Medulla oblongata (tissue), 1 donor: Measurements from ENCODE around the gene REXO4.
"Not testable (repeated sequence)": the region's sequence is repeated elsewhere in the genome, so short reads cannot be mapped to it uniquely, and the experiment has no call there.

Experiments used
- DNase-seq: peaks from one replicate; pipeline ENCODE4 v3.0.0-alpha.2; 2015; ENCODE audit errors: extremely low spot score

Gene REXO4

DNA sequence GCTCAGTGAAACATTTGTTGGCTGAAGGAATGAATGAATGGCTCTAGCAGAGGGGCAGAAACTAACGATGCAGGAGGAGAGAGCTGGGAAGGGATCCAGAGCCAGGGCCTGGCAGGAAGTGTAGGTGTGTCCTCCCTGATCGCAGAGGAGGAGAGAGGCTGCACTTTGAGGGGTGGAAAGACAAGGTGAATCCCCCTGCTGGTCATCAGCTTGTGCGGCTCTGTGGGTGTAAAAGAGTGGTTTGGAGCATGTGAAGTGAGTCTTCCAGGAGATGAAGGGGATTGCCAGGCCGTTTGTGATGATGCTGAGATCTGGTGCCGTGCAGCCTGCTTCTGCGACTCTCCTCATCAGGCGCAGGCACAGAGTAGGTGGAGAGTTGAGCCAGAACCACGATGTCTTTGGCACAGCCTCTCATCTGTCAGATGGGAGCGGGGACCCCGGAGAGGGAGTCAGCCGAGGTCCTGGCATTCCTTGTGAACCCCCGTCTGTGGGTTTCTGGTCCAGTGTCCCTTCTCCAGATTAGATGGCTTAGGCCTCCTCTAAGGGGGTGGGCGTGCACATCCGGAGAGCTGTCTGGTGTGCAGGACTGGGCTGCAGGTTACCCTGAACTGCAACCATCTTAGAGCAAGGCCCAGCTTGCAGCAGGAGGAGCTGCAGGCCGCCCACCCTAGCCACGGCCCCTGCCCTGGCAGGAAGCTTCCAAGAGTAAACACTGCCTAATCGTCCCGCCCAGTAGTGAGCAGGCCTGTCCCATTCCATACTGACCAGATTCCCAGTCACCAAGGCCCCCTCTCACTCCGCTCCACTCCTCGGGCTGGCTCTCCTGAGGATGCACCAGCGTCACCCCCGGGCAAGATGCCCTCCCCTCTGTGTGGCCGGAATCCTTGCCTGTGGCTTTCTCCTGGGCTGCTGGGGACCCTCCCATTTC lies 4.1 kb upstream of the REXO4 start, which contains the start of gene ADAMTS13:
Gene ADAMTS13, plus strand, starts transcription at position 753 of the 928 bp plus-strand sequence. Its CDS starts 77 bp downstream, at position 830.
- no peak for DNase-seq

DNA sequence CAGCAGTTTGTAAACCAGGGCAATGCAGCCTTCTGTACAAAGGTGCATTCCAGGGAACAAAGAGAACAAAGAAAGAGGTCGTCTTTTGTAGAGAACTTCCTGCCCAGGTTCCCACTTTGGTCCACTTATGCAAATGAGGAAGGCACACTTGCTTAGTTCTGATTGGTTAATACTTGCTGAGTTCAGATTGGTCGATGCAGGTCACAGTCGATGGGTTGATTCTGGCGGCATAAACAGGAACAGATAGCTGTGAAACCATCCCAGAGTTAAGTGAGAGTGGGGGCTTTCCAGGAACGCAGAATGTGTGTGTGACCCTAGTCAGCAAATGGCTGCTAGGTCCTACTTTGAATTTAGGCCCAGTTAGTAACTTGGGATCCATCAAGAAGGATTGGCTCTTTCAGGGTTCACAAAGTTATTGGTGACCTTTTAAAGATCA lies 2.6 kb upstream of the REXO4 start:
- no peak for DNase-seq

DNA sequence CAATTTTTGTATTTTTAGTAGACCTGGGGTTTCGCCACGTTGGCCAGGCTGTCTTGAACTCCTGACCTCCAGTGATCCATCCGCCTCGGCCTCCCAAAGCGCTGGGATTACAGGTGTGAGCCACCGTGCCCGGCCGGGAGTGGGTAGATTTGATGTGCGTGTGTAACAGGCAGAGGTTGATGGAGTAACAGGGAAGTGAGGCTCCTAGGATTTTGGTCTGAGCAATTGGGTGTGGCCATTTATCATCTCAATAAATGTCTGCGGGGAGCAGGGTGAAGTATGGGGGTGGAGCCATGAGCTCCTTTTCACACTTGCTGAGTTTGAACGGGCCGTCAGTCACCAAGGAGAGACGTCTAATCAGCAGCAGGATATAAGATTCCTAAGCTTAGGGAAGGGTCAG lies 1.2 kb upstream of the REXO4 start:
- no peak for DNase-seq

DNA sequence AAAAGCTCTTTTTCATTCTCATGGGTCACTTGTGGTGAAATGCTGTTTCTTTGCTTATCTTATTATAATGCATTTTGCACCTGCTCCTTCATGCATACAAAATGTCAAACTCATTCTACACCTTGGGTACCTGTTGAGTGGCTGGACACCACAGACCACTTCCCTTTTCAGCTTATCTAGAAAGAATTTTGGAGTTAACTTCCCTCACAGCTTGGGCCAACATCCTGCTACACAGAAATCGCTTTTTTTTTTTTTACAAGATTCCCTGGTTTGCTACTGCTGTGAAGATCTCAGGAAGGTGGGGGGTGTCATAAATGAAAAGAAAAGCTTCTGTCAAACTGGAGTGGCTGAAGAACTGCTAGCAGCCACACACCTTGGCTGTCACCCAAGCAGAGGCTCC lies 2.6 kb downstream of the REXO4 start:
- DNase-seq, result no peak

DNA sequence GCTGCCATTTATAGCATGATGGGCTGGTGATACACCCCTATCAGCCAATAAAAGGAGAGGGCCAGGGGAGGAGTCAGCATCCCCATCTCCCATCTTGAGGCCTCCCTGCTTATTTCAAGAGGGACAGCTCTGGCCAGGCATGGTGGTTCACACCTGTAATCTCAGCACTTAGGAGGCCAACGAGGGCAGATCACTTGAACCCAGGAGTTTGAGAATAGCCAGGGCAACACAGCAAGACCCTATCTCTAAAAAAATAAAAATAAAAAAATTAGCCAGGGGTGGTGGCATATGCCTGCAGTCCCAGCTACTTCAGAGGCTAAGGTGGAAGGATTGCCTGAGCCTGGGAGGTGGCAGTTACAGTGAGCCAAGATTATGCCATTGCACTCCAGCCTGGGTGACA lies 9.8 kb downstream of the REXO4 start:
- DNase-seq, result no peak

DNA sequence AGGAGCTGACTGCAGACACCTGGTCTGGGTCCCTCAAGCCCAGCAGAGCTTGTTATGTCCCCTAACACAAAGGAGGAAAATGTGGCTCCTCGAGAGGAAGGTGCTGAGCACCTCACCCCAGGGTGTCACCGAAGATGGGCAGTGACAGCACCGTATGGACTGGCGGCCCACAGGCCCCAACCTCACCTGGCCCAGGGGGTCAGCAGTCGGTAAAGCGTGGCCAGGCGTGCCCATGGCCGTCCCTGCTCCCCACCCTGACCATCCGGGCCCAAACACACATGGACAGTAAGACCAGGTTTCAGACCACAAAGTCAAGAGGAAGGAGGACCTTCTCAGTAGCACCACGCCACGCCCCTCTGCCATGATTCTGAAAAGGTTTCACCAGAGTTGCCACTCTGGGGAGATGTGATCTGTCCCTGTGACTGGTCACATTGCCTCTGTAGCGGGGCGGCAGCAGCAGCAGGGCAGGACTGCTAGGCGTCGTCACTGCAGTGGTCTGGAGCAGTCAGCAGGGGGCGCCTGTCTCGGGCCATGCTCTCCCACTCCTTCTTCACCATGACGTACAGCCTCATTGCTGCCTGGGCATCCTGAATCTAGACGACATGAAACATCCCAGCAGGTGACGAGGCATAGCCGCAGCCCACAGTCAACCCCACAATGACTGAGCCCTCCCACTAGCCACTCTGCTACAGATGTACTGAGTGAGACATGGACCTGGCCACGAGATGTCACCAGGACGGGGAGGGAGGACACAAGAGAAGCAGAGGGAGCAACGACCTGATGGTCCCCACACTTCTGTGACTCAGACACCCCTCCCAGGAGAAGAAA lies 11.1 kb downstream of the REXO4 start:
- peak; percentile 65 for DNase-seq

DNA sequence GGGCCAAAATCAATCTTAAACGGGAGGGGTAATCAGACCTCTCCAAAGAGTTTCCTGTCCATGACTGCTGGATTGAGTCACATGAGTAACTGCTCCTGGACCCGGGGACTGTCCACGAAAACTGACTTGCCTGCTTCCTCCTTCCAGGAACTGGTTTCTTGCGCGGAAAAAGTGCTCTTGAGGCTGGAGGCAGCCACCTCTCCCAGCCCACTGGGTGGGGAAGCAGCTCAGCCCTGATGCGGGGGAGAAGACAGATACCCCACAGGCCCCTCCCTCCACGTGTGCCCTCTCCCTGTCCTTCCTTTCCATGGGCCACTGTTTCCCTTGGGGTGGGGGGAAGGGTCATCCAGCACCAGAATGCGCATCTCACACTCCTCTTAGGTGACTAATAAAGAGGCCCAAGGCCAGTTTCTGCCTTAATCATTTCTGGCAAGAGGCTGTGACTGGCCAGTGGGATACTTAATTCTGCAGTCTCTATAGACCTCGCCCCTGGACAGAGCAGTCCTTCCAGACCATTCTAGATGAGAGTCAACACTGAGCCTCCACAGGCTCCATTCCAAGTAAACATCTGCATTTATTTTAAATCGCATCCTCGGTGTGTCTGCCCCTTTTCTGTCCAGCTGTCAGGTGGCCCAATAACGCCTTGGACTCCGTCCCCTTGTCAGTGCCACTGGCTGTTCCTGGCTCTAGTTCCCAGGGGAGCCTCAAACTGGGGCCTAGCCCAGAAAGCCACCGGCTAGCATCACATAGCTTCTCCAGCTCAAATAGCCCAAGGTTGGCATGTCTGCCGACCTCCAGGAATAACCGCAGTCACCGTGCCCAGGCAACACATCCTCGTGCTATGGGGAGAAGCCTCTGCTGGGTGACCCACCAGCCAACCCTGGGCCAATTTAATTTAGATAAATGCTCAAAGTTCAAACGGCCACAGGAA lies 12.0 kb downstream of the REXO4 start:
- no peak for DNase-seq

DNA sequence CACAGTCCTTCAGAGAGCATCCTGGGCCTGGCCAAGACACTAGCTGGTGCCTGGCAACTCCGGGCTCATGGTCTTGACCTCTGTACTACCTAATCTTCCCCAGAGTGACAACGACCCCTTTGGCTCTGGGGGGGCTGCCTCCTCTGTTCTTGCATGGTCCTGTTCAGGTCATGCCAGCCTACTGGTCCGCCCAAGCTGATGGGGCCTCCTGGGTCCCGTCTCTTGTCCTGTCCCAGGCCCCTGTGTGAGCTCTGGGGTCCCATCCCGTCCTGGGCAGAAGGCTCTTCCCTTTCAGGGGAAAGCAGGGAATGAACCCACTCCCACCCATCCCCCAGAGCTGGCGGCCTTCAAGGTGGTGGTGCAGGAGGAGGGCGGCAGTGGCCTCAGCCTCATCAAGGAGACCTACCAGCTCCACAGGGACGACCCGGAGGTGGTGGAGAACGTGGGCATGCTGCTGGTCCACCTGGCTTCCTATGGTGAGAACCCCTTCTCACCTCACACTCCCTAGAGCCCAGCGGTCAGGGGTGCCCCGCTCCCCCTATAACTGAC lies 13.3 kb downstream of the REXO4 start:
- DNase-seq, result no peak

DNA sequence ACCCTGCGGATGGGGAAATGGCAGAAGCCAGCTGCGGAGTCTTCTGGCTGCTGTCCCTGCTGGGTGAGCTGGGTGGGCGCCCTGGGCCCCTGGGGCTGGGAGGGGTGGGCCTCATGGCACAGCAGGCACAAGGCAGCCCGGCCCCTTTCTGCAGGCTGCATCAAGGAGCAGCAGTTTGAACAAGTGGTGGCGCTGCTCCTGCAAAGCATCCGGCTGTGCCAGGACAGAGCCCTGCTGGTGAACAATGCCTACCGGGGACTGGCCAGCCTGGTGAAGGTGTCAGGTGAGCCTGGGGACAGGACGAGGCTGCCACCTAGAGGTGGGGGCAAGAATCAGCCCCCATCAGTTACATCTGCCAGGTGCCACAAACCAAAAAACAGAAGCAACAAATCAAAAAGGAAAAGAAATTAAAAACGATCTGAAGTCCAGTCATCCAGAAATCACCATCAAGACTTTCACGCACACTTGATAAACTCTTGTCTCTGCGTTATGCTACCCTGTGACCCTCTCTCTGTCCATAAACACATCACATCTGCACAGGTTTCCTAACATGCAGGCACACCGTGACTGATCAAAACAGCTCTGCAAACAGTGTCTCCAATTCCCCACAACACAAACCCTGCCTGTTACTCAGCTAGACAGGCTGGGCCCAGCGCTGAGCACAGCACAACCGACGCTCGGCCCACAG lies 13.9 kb downstream of the REXO4 start:
- DNase-seq, result no peak

DNA sequence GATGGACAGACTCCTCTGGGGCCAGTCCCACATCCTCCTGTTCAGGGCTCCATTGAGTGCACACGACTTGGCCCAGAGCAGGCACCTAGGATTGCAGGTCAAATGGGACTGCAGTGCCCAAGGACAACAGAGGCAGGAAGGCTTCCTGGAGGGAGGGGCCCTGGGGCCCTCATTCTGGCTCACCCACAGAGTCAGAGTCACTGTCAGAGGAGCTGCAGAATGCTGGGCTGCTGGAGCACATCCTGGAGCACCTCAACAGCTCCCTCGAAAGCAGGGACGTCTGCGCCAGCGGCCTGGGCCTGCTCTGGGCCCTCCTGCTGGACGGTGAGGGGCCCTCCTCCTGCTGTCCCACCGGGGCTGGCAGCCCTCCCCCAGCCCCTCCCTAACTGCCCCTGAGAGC lies 15.1 kb downstream of the REXO4 start:
- DNase-seq, result no peak

DNA sequence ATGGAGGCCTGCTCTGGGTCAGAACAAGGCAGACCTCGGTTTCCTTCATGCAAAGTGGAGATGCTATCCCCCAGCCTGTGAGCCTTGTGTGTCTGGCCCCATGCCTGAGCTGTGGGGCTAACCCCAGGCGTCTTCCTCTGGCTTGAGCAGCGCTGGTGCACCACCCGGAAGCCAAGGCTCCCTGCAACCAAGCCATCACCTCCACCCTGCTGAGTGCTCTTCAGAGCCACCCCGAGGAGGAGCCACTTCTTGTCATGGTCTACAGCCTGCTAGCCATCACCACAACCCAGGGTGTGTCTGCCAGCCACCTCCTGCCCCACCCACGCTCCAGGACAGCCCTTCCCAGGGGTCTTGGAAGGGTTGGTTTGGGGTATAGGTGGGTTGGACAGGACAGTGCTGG lies 16.2 kb downstream of the REXO4 start:
- no peak for DNase-seq

DNA sequence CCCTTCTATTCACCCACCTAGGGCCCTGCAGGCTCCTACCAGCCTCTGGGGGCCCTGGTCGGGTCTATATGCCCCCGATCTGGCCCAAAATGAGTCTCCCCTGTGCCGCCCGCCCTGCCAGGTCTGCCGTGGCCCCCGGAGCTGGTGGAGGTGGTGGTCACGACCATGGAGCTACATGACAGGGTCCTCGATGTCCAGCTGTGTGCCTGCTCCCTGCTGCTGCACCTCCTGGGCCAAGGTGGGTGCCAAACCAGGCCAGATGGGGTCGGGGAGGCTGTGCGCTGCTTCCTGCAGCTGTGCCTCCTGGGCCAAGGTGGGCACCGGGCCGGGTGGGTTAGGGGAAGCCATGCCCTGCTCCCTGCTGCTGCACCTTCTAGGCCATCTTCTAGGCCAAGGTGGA lies 17.5 kb downstream of the REXO4 start:
- no peak for DNase-seq

DNA sequence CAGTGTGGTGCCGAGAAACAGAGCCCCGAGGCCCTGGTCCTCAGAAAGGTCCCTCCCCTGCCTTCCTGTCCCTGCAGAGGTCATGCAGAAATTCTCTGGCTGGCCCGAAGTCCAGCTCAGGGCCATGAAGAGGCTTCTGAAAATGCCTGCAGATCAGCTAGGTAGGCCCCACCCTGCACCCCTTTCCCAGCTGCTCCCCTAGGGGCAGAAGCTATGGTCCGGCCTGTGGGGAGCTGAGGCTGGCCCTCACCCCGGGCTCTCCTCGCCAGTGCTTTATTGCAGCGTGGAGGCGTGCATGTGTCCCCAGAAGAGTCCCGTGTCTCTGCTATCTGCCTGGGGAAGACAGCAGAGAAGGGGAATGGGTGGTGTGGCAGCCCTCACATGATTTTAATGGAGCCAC lies 19.9 kb downstream of the REXO4 start:
- no peak for DNase-seq

DNA sequence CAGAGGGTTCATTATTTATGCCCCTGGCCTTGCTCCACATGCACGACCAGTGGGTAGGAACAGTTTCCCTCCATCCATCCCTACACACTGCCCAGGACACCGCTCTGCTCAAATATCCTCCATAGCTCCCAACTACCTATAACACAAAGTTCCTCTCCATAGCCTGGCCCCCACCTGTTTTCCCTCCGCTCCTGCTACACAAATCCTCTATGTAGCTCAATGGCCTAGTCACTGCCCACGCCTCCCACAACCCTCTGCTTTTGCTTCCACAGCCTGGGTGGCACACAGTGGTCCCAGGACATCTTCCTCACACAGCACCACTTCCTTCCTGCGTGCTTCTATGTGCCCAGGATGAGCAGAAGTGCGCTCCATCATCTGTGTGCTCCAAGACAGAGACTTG lies 20.4 kb downstream of the REXO4 start:
- DNase-seq, result no peak

DNA sequence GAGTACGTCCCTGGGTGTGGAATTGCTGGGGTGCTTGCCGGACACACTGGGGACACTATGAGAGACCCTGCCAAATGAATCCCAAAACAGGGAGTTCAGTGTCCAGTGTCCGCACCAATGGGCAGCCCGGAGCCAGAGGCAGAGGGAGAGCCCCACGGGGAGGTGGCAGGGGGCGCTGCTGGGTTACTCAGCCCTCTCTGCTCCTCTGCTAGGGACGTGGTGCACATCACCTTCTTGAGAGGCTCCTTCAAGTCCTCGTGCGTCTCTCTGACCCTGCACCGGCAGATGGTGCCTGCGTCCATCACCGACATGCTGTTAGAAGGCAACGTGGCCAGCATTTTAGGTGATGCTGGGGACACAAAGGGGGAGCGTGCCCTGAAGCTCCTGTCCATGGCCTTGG lies 20.9 kb downstream of the REXO4 start:
- DNase-seq, result no peak

DNA sequence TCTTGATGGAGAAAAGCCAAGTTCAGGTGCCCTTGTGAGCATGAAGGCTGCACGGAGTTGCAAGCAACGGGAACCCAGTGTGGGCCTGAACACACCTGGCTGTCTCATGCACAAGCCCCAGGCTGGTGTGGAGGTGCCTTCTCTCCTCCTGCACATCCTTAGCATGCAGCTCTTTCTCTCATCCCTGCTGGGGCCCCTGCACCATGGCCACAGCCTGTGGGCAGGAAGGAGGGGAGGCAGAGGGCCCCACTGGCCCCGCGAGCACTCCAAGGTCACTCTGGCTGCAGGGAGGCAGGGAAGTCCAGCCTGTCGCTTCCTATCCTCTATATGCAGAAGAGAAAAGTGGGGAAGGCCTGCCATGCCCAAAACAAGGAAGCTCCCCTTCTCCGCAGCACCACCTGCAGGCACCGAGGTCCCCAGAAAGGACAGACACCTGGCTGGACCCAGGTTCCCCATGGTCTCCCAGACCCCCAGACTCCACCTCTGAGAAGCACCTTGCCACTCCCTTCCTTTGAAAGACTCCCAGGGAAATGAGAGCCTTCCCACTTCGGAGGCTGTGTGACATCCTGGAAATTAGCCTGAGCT lies 23.0 kb downstream of the REXO4 start:
- no peak for DNase-seq

DNA sequence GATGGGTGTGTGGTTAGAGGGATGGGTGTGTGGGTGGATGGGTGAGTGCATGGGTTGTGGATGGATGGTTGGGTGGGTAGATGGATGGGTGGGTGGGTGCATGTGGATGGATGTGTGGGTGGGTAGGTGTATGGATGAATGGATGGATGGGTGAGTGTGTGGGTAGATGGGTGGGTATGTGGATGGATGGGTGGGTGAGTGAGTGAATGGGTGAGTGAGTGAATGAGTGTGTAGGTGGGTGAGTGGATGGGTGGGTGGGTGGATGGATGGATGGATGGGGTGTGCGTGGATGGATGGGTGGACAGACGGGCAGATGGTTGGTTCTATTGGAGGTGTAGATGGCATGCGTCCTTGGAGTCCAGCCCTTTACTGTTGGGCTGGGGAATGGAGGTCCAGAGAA lies 24.4 kb downstream of the REXO4 start:
- no peak for DNase-seq

DNA sequence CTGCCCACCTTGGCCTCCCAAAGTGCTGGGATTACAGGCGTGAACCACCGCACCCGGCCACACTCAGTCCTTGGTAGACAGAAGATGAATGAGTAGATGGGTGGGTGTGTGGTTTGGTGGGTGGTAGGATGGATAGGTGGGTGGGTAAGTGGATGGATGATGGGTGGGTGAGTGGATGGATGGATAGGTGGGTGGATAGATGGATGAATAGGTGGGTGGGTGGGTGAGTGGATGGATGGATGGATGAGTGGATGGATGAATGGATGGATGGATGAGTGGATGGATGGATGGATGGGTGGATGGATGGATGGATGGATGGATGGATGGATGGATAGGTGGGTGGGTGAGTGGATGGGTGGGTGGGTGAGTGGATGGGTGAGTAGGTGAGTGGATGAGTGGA lies 25.5 kb downstream of the REXO4 start:
- not testable (repeated sequence) for DNase-seq

DNA sequence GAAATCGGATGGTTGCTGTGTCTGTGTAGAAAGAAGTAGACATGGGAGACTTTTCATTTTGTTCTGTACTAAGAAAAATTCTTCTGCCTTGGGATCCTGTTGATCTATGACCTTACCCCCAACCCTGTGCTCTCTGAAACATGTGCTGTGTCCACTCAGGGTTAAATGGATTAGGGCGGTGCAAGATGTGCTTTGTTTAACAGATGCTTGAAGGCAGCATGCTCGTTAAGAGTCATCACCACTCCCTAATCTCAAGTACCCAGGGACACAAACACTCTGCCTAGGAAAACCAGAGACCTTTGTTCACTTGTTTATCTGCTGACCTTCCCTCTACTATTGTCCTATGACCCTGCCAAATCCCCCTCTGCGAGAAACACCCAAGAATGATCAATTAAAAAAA lies 26.4 kb downstream of the REXO4 start:
- DNase-seq, result not testable (repeated sequence)

DNA sequence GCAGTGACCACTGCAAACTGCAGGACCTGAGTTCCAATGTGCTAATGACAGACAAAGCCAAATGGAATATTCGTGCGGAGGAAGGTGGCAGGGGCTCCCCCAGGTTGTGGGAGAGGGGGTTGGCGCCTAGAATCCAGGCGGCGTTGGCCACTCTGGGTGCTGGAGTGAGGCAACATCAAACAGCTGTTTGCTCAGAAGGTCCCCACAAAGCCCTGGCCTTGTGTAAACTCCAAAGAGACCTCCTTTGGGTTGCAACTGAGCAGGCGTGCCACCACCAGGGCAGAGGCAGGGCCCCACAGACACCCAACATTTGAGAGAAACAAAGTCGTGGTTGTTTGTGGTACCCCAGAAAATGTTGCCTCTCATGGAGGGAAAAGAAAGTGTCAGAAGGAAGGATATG lies 27.1 kb downstream of the REXO4 start:
- no peak for DNase-seq
